GM18526 (cell line): ENCODE measurements around the gene NSDHL.

ENCODE experiments used
- POLR2A ChIP-seq: IDR thresholded peaks from 3 replicates; pipeline ENCODE4 v1.6.1; 2011; ENCODE audit not compliant: insufficient read length; ENCODE audit errors: extremely low read depth

NSDHL gene

DNA sequence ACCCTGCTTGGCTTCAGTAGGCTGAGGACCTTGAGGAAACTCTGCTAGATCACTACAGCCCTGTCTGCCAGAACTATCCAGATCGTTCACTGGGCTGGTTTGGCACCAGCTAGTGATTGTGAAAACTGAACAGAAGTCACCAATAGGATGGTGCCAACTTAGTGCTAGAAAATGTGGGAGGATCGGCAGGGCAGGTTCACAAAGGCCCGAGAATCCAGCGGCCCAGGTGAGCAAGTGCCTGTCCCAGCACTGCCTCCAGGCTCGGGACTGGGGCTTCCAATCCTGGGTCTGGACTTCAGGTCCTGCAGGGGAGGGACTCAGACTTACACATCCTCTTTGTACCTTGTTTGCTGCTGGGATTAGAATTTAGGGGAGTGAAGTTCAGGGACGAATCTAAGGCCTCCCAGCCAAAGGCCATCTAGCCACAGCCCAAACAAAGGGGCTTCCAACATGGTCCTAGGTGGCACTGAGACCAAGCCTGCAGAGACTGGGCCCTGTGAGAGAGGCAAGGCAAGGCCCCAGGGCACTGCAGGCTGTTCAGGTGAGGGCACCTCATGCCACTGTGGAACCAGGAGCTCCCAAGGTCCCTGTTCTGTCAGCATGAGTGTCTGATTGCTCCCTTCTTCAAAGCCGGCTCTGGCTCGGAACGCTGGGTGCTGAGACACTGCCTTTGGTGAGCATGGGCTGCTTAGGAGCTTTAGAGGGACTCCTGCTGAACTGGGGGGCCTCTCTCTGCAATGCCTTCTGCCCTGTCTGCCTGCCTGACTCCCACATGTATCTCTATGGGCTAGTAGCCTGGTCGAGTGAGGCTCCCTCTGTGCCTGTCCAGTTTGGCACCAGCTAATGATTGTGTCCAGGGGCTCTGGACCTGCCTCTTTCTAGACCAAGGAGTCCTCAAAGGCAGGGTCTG lies 46.3 kb downstream of the NSDHL start:
- no peak for TF ChIP-seq POLR2A

GRCh38 chrX:152878976-152879755 lies 48.3 kb downstream of the NSDHL start:
- TF ChIP-seq POLR2A = no peak

DNA sequence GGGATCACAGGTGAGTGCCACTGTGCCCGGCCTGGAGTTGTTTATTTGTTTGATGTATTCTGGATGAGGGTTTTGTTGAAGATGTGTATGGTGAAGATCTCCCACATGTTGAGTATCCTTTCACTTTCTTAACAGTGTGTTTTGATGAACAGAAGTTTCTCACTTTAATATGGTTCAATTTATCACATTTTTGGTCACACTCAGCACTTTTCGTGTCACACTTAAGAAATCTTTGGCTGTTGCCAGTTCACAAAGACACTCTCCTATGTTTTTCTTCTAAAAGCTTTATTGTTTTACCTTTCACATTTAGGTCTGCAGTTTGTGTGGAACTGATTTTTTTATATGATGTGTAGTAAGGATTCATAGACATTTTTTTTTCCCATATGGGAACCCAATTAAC lies 50.4 kb downstream of the NSDHL start:
- TF ChIP-seq POLR2A = no peak

- TF ChIP-seq POLR2A = no peak
Measured at GRCh38 chrX:152884171-152884570, 53.3 kb downstream of the NSDHL start.

- no peak for TF ChIP-seq POLR2A
Measured at GRCh38 chrX:152886716-152887115, 55.9 kb downstream of the NSDHL start.

- TF ChIP-seq POLR2A = no peak
Measured at GRCh38 chrX:152892499-152892898, 61.6 kb downstream of the NSDHL start.

DNA sequence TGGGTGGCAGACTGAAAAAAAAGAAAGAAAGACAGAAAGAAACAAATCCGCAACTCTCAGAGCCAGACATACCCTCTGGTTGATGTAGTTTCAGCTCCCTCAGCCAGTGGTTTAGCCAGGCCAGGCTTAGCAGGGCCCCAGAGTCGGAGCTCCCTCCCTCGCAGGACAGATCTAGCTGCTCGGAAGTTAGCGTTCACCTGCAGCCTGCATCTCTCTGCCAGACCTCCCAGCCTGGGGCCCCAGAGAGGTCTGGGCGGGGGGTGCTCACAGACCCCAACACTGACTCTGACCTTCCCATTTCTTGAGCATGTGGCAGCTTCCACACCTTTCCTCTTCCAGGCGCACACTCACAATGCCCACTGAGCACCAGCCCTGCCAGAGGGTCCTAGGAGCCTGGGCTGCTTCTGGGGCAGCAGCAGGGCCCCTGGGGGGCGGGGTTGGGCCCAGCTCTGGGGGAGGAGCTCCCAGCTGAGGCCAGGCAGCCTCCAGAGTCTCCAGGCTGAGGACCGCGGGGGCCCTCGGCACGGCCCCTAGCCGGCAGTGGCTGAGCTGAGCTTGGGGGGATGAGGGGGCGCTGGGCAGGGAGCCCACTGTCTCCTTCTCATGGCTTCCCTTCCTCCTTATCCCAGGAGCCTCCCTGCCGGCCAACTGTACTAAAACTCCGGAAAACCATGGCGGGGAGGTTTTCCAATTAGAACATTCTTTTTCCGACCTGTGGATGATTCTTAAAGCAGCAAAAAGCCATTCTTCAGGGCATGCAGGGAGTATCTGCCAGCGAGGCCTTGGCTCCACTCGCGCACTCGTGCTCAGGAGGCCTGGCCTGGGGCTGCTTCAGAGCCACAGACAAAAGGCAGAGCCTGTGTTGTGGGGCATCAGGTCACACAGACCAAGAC lies 62.4 kb downstream of the NSDHL start:
- no peak for TF ChIP-seq POLR2A

GRCh38 chrX:152893980-152894610 lies 63.2 kb downstream of the NSDHL start:
- no peak for TF ChIP-seq POLR2A

DNA sequence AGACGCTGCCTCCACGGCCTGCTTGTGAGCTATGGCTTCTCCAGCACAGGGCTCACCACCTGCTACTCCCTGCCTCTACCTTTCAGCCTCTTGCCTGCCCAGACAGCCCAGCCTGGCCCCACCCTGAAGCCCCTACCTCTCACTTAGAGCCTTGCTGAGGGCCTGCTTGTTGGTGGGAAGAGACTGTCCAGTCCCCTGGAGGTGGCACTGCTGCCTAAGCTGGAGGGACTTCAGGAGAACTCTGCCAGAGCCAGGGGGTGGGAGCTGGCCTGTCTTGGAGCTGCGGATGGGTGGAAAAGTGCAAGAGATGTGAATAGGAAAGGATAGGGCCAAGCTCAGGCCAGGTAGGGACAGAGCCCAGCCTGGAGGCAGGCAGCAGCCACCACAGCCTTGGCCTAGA lies 64.3 kb downstream of the NSDHL start:
- no peak for TF ChIP-seq POLR2A

DNA sequence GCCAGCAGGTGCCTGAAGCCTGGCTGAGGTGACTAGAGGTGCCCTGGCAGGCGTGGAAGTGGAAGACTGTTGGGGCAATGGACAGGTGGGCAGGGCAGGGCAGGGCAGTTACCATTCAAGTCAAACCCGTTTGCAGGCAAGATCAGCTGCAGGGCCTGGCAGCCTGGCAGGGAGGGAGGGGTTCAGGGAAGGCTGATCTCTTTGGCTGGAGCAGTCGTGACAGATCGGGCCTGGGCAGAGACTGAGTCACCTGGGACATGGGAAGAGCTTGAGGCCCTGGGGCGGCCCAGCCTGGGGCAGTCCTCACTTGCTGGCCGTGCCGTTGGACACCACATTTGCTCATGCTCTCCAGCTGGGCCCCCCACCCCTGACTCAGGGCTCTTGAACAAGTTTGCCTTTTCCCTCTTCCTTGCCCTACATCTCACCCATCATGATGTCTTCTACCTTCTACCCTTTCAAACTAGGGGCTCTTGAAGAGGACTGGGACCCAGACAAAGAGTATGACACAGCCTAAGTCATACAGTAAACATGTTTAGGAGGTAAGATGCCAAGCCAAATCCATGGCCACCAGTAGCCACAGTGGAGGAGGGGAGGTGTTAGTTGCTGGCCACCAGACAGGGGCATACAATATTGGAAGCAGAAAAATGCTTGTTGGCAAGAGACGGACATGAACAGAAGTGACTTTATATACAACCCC lies 65.0 kb downstream of the NSDHL start:
- TF ChIP-seq POLR2A = no peak

GRCh38 chrX:152896450-152896849 lies 65.6 kb downstream of the NSDHL start:
- no peak for TF ChIP-seq POLR2A

DNA sequence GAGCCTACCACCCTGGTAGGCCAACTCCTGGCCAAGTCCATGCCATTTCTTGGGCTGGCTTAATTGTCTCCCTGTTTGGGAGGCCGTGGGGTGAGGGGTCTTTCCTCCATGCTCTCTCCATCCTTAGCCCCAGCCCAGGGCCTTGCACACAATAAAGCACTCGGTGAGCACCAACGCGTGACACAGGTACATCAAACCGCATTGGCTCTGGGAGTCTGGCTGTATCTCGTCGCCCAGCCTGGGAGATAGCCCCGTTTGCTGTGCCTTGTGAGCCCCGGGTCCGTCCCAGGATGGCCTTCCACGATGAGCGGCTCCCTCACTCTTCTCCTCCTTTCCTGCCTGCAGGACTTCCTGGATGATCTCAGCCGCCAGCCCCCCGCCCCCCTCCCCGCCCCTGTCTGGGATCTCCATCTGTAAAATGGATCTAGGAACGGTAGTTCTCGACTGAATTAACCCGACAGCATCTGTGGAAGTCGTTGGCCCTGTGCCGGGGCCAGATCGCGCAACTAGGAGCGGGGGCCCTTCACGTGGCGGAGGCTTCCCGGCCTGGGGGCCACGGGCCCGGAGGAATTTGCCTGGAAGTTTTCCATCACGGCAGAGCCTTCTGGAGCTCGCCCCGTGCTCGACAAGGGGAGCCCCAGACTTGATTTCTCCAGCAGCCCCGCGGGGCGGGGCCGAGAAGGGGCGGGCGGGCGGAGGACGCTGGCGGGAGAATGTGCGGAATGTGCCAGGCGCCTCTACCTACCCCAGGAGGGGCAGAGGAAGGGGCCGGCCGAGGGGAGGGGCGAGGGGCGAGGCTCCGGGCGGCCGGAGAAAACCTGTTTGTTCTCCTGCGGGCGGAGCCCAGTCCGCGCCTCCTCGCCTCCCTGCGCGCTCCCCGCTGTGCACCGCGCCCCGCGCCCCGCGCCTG lies 66.6 kb downstream of the NSDHL start, which contains the start of gene ZNF185:
TSS of gene ZNF185 (plus strand) at position 846 of the 910 bp plus-strand sequence. CDS start 16,423 bp downstream, outside the sequence.
- TF ChIP-seq POLR2A = no peak

- no peak for TF ChIP-seq POLR2A
Measured at GRCh38 chrX:152898442-152898841, 67.6 kb downstream of the NSDHL start.
